H1 (cell line): ENCODE measurements around the gene PRR30. TPM values are rescaled to one million over a fixed set of nuclear protein-coding genes. Genes with fewer than 3 reads are reported as not detected.

ENCODE experiments used
- CTCF ChIA-PET: fragments of 300-600 bp; sonication (Branson Sonifier 250); formaldehyde crosslinking; loops from one replicate; lab custom pipeline; 2021; ENCODE audit not compliant: partially characterized antibody; lab: Charles Lee
- POLR2A ChIA-PET: fragments of 300-600 bp; sonication (Branson Sonifier 250); formaldehyde crosslinking; loops from one replicate; lab custom pipeline; 2021; ENCODE audit warnings: inconsistent platforms; ENCODE audit not compliant: partially characterized antibody; lab: Charles Lee
- DNase-seq, 2 experiments: peaks; one replicate each; pipeline versions ENCODE4 v3.0.0 to v3.0.0-alpha.2; 2010 to 2022; ENCODE audit warnings: low spot score in 2 of 2, low read depth in 1 of 2, mixed read lengths in 1 of 2
- FAIRE-seq: peaks from 2 replicates; lab custom pipeline; 2011; peaks lifted over from hg19 to GRCh38; lab: Jason Lieb, UNC
- H2AFZ ChIP-seq: 2 replicates; pipeline ENCODE4 v1.8.1; 2012; ENCODE audit warnings: low read length, inconsistent platforms
- H2AK5ac ChIP-seq: 2 replicates; pipeline ENCODE4 v1.6.1; 2013; ENCODE audit warnings: low read depth, low read length
- H2BK120ac ChIP-seq: replicated peaks from 2 replicates; pipeline ENCODE3; 2013; ENCODE audit warnings: low read depth, low read length, inconsistent platforms
- H2BK12ac ChIP-seq: 2 replicates; pipeline ENCODE4 v1.6.1; 2013; ENCODE audit warnings: low read depth, low read length
- H2BK15ac ChIP-seq: 2 replicates; pipeline ENCODE4 v1.6.1; 2013; ENCODE audit warnings: low read length
- H2BK20ac ChIP-seq: 2 replicates; pipeline ENCODE4 v1.6.1; 2013; ENCODE audit warnings: low read length
- H2BK5ac ChIP-seq: 2 replicates; pipeline ENCODE4 v1.6.1; 2013; ENCODE audit warnings: low read depth, low read length
- H3K14ac ChIP-seq: 2 replicates; pipeline ENCODE4 v1.6.1; 2013; ENCODE audit warnings: inconsistent platforms; ENCODE audit not compliant: insufficient read length
- H3K18ac ChIP-seq: 2 replicates; pipeline ENCODE4 v1.6.1; 2013; ENCODE audit warnings: low read length; ENCODE audit errors: extremely low read depth
- H3K23ac ChIP-seq: 2 replicates; pipeline ENCODE4 v1.6.1; 2013; ENCODE audit warnings: inconsistent platforms; ENCODE audit not compliant: insufficient read length
- H3K23me2 ChIP-seq: 2 replicates; pipeline ENCODE4 v1.6.1; 2013; ENCODE audit warnings: low read depth, low read length
- H3K27ac ChIP-seq: 2 replicates; pipeline ENCODE4 v1.6.1; 2011; ENCODE audit warnings: low read depth, low read length, inconsistent platforms
- H3K27me3 ChIP-seq, 4 experiments: replicated peaks in 1 of 4; 1 replicate in 1 of 4; 2 replicates in 3 of 4; pipeline versions ENCODE4 v1.6.1 to v1.8.1; 2011 to 2013; ENCODE audit warnings: low read length in 3 of 4, mild to moderate bottlenecking in 3 of 4, inconsistent platforms in 2 of 4, mixed read lengths in 2 of 4, moderate library complexity in 1 of 4; ENCODE audit not compliant: control insufficient read depth in 3 of 4, insufficient read depth in 3 of 4; ENCODE audit errors: extremely low read depth in 1 of 4
- H3K36me3 ChIP-seq, 4 experiments: 2 replicates each; pipeline versions ENCODE4 v1.6.1 to v1.8.1; 2011 to 2013; ENCODE audit warnings: mild to moderate bottlenecking in 4 of 4, low read length in 3 of 4, moderate library complexity in 2 of 4, control low read depth in 1 of 4, inconsistent platforms in 1 of 4; ENCODE audit not compliant: insufficient read depth in 4 of 4, control insufficient read depth in 2 of 4
- H3K4ac ChIP-seq: replicated peaks from 2 replicates; pipeline ENCODE3; 2013; ENCODE audit warnings: low read length, low read depth, mixed read lengths, inconsistent platforms; ENCODE audit not compliant: insufficient read length
- H3K4me1 ChIP-seq, 4 experiments: replicated peaks in 1 of 4; 1 replicate in 1 of 4; 2 replicates in 3 of 4; pipeline versions ENCODE4 v1.6.1 to v1.8.1; 2011 to 2013; ENCODE audit warnings: low read length in 3 of 4, inconsistent platforms in 2 of 4, mixed read lengths in 1 of 4; ENCODE audit not compliant: insufficient read depth in 4 of 4, control insufficient read depth in 3 of 4
- H3K4me2 ChIP-seq, 2 experiments: 2 replicates each; pipeline versions ENCODE4 v1.6.1 to v1.8.1; 2011 to 2013; ENCODE audit warnings: low read depth in 2 of 2, low read length in 2 of 2, control low read depth in 1 of 2, inconsistent platforms in 1 of 2, mild to moderate bottlenecking in 1 of 2; ENCODE audit not compliant: insufficient read depth in 1 of 2
- H3K4me3 ChIP-seq, 4 experiments: fragments of 200-600, 300-600 bp in 1 of 4; sonication (generic), shearing (Covaris generic), sonication (Bioruptor Twin) in 1 of 4; 2 replicates each; pipeline versions ENCODE4 v1.5.1 to v1.8.1; 2011 to 2016; ENCODE audit warnings: low read length in 4 of 4, low read depth in 3 of 4, control low read depth in 2 of 4, inconsistent platforms in 2 of 4, mild to moderate bottlenecking in 2 of 4, mixed read lengths in 1 of 4, moderate library complexity in 1 of 4; ENCODE audit not compliant: insufficient read depth in 2 of 4; ENCODE audit errors: extremely low read depth in 1 of 4
- H3K56ac ChIP-seq: replicated peaks from 2 replicates; pipeline ENCODE3; 2013; ENCODE audit warnings: low read depth, mild to moderate bottlenecking, mixed read lengths, low read length, inconsistent platforms; ENCODE audit not compliant: insufficient read length
- H3K79me1 ChIP-seq: 2 replicates; pipeline ENCODE4 v1.6.1; 2013; ENCODE audit warnings: low read depth, low read length, control low read depth
- H3K79me2 ChIP-seq, 2 experiments: 2 replicates each; pipeline versions ENCODE4 v1.6.1 to v1.8.1; 2012 to 2013; ENCODE audit warnings: low read length in 2 of 2, mild to moderate bottlenecking in 2 of 2, inconsistent platforms in 1 of 2; ENCODE audit not compliant: insufficient read depth in 2 of 2, control insufficient read depth in 1 of 2
- H3K9ac ChIP-seq, 4 experiments: replicated peaks in 1 of 4; 1 replicate in 1 of 4; 2 replicates in 3 of 4; pipeline versions ENCODE4 v1.6.1 to v1.8.1; 2011 to 2013; ENCODE audit warnings: low read depth in 3 of 4, low read length in 3 of 4, control low read depth in 2 of 4, mild to moderate bottlenecking in 2 of 4, moderate library complexity in 2 of 4, inconsistent platforms in 1 of 4; ENCODE audit errors: extremely low read depth in 1 of 4
- H3K9me3 ChIP-seq, 2 experiments: 2 replicates each; pipeline versions ENCODE4 v1.6.1 to v1.8.1; 2012 to 2013; ENCODE audit warnings: mild to moderate bottlenecking in 2 of 2, moderate library complexity in 2 of 2, control low read depth in 1 of 2, inconsistent platforms in 1 of 2, low read depth in 1 of 2, low read length in 1 of 2, mixed read lengths in 1 of 2; ENCODE audit not compliant: insufficient read depth in 2 of 2
- H4K20me1 ChIP-seq, 2 experiments: replicated peaks in 1 of 2; 2 replicates each; pipeline versions ENCODE3 to v1.8.1; 2011 to 2013; ENCODE audit warnings: inconsistent platforms in 2 of 2, low read length in 2 of 2, mild to moderate bottlenecking in 1 of 2; ENCODE audit not compliant: insufficient read depth in 2 of 2, control insufficient read depth in 1 of 2
- H4K5ac ChIP-seq: 2 replicates; pipeline ENCODE4 v1.6.1; 2013; ENCODE audit warnings: low read length, low read depth, mixed read lengths, inconsistent platforms; ENCODE audit not compliant: insufficient read length
- H4K8ac ChIP-seq: 2 replicates; pipeline ENCODE4 v1.8.0; 2013; ENCODE audit warnings: mild to moderate bottlenecking, moderate library complexity, low read length, inconsistent platforms; ENCODE audit not compliant: insufficient read depth; ENCODE audit errors: extremely low read depth
- H4K91ac ChIP-seq: replicated peaks from 2 replicates; pipeline ENCODE3; 2013; ENCODE audit warnings: low read length, mixed read lengths, inconsistent platforms; ENCODE audit not compliant: insufficient read length
- WGBS, 2 experiments: shearing (Covaris generic) in 1 of 2; methylation state at CpG; one replicate each; pipeline versions ENCODE4 v1.1.6 to v1.1.7; 2013 to 2015; ENCODE audit warnings: low lambda C conversion rate in 2 of 2, mixed read lengths in 2 of 2, inconsistent platforms in 1 of 2, low coverage in 1 of 2, missing lambda C conversion rate in 1 of 2; ENCODE audit not compliant: insufficient replicate concordance in 2 of 2, insufficient coverage in 1 of 2, insufficient read length in 1 of 2; ENCODE audit errors: extremely low coverage in 1 of 2, missing lambda C conversion rate in 1 of 2; 5-methylcytosine and 5-hydroxymethylcytosine counted together
- polyA plus RNA-seq, 7 experiments: library from polyadenylated mRNA; depleted of rRNA in 3 of 7; stranded (reverse) in 5 of 7; unstranded in 2 of 7; fragments of >200 nt in 5 of 7; fragments of 200-250 nt in 2 of 7; gene quantifications; 1 replicate in 5 of 7; 2 replicates in 1 of 7; 4 replicates in 1 of 7; pipeline versions ENCODE4 v1.2.1 to v1.2.3, GENCODE V29; 2011 to 2013; ENCODE audit warnings: missing spikeins in 2 of 7, mixed read lengths in 2 of 7
- total RNA-seq: library from RNA; stranded (reverse); fragmentation: NEBNext Ultra II Directional; extraction: Animal tissue kit (Norgen Biotek cat#: 25700); gene quantifications from 2 replicates; pipeline ENCODE4 v1.2.1, GENCODE V29; 2021

Gene PRR30
- total and polyA plus RNA-seq, 2 of the 8 experiments (the other 6 are each of a cell fraction or from before 2014, with no cell fraction given), result not detected

DNA sequence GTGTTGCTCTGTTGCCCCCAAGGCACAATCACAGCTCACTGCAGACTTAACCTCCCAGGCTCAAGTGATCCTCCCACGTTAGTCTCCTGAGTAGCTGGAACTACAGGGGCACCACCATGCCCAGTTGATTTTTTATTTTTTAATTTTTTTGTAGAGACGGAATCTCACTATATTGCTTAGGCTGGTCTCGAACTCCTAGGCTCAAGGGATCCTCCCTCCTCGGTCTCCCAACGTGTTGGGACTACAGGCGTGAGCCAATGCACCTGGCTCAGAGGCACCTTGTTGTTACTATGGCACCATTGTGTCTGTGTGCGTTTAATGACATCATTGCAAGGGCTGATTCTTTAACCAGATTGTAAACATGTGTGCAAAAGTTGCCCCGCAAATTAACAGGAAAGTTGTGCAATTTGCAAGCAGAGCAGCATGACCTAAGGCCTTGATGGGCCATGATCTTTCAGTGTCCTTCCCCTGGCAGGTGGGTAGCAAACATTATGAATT, 32.2 kb upstream of the PRR30 start:
- Histone ChIP-seq H3K14ac (no peak overlapping the region), H4K8ac (no peak overlapping the region), H3K23me2 (no peaks in the 10 kb centered on the region; the same call in 1 of the 2 replicates), H3K4me3 (no peak overlapping the region), H3K9ac (no peak overlapping the region), H3K27me3 (no peaks in the 10 kb centered on the region; a peak in 4 of 7 replicates), H3K79me2 (no peaks in the 10 kb centered on the region), H2BK120ac (no peak overlapping the region), H2BK20ac (no peak overlapping the region), H4K20me1 (no peaks in the 10 kb centered on the region), H3K4me1 (no peaks in the 10 kb centered on the region; a peak in 1 of 7 replicates), H4K5ac (no peak overlapping the region), H3K18ac (no peak overlapping the region), H3K4me2 (no peak overlapping the region), H3K36me3 (no peaks in the 10 kb centered on the region), H2AFZ (no peak overlapping the region), H3K27ac (no peak overlapping the region), H3K23ac (no peak overlapping the region), H2BK15ac (no peak overlapping the region), H2BK5ac (no peak overlapping the region), H4K91ac (no peak overlapping the region), H3K56ac (no peak overlapping the region), H3K9me3 (no peaks in the 10 kb centered on the region), H2BK12ac (no peak overlapping the region), H3K79me1 (no peaks in the 10 kb centered on the region; the same call in 1 of the 2 replicates), H3K4ac (no peak overlapping the region), H2AK5ac (no peak overlapping the region)
- POLR2A ChIA-PET, result interaction anchor here (0.6 kb wide), 1 partner anchor 86 kb away, joined by 3 read pairs; no protein-coding TSS in a partner anchor
- WGBS, 2 experiments, result 88% methylated on average over 8 of the region's 8 CpGs; no CpG with 5 or more reads in 1 of the 2 experiments
- FAIRE-seq (no peak), DNase-seq (no peak)
- CTCF ChIA-PET, result interaction anchor here (0.8 to 3.7 kb wide), 12 partner anchors 10 to 75 kb away, joined by 3 to 36 read pairs (median 12); partner anchors contain the start of genes PRR30 and TCF23
